ENCODE data around the gene GPR158. TPM values are rescaled to one million over a fixed set of nuclear protein-coding genes. Genes with fewer than 3 reads are reported as not detected.

GPR158 gene
- total and polyA plus RNA-seq, 2 donors from 2014 or later, result 0.09 to 0.22 TPM

- no peaks in the 10 kb centered on the region for H3K36me3 ChIP-seq (ENCODE audit: control insufficient read depth in 2 of 3, insufficient read depth in 3 of 3, low read length in 3 of 3)
- no peak for DNase-seq
- no peaks in the 10 kb centered on the region for H3K9me3 ChIP-seq (ENCODE audit: control insufficient read depth in 2 of 3, insufficient read depth in 1 of 3, low read length in 3 of 3)
- TF ChIP-seq CTCF (IDR thresholded peaks at IDR 0.05; ENCODE audit: borderline replicate concordance, extremely low read depth, insufficient read depth), result no peak
- intact Hi-C loops (cut with DNase I), result no loop called here
- no peak for FAIRE-seq
- no peaks in the 10 kb centered on the region for H3K27me3 ChIP-seq (ENCODE audit: control insufficient read depth, insufficient read depth, low read length)
- H3K9ac ChIP-seq (ENCODE audit: low read length in 3 of 3), result no peak overlapping the region
- H3K4me3 ChIP-seq (ENCODE audit: low read length in 3 of 3), result no peak overlapping the region
- H3K4me1 ChIP-seq (ENCODE audit: control insufficient read depth in 2 of 3, insufficient read depth in 2 of 3, low read depth in 1 of 3, low read length in 3 of 3), result no peaks in the 10 kb centered on the region
- H3K27ac ChIP-seq (ENCODE audit: low read depth in 2 of 2, low read length in 2 of 2), result no peak overlapping the region
Measured at GRCh38 chr10:25232204-25232603, 57.4 kb downstream of the GPR158 start.

- intact Hi-C loops (cut with DNase I), result no loop called here
- DNase-seq (no peak), FAIRE-seq (no peak)
- H3K36me3 ChIP-seq (ENCODE audit: control insufficient read depth in 2 of 3, insufficient read depth in 3 of 3, low read length in 3 of 3), result no peaks in the 10 kb centered on the region
- no peaks in the 10 kb centered on the region for H3K9me3 ChIP-seq (ENCODE audit: control insufficient read depth in 2 of 3, insufficient read depth in 1 of 3, low read length in 3 of 3)
- H3K4me3 ChIP-seq (ENCODE audit: low read length in 3 of 3), result no peak overlapping the region
- no peak overlapping the region for H3K27ac ChIP-seq (ENCODE audit: low read depth in 2 of 2, low read length in 2 of 2)
- no peaks in the 10 kb centered on the region for H3K27me3 ChIP-seq (ENCODE audit: control insufficient read depth, insufficient read depth, low read length)
- H3K9ac ChIP-seq (ENCODE audit: low read length in 3 of 3), result no peak overlapping the region
- H3K4me1 ChIP-seq (ENCODE audit: control insufficient read depth in 2 of 3, insufficient read depth in 2 of 3, low read depth in 1 of 3, low read length in 3 of 3), result no peaks in the 10 kb centered on the region
- TF ChIP-seq CTCF (IDR thresholded peaks at IDR 0.05; ENCODE audit: borderline replicate concordance, extremely low read depth, insufficient read depth), result no peak
Measured at GRCh38 chr10:25245165-25245564, 70.4 kb downstream of the GPR158 start.

- no peaks in the 10 kb centered on the region for H3K9me3 ChIP-seq (ENCODE audit: control insufficient read depth in 2 of 3, insufficient read depth in 1 of 3, low read length in 3 of 3)
- intact Hi-C loops (cut with DNase I), result no loop called here
- no peak for FAIRE-seq
- no peak for DNase-seq
- H3K4me3 ChIP-seq (ENCODE audit: low read length in 3 of 3), result no peak overlapping the region
- no peaks in the 10 kb centered on the region for H3K36me3 ChIP-seq (ENCODE audit: control insufficient read depth in 2 of 3, insufficient read depth in 3 of 3, low read length in 3 of 3)
- H3K27ac ChIP-seq (ENCODE audit: low read depth in 2 of 2, low read length in 2 of 2), result no peak overlapping the region
- no peak for TF ChIP-seq CTCF (IDR thresholded peaks at IDR 0.05; ENCODE audit: borderline replicate concordance, extremely low read depth, insufficient read depth)
- H3K27me3 ChIP-seq (ENCODE audit: control insufficient read depth, insufficient read depth, low read length), result no peaks in the 10 kb centered on the region
- no peaks in the 10 kb centered on the region for H3K4me1 ChIP-seq (ENCODE audit: control insufficient read depth in 2 of 3, insufficient read depth in 2 of 3, low read depth in 1 of 3, low read length in 3 of 3)
- H3K9ac ChIP-seq (ENCODE audit: low read length in 3 of 3), result no peak overlapping the region
Measured at GRCh38 chr10:25257646-25258045, 82.8 kb downstream of the GPR158 start.

- H3K27ac ChIP-seq (ENCODE audit: low read depth in 2 of 2, low read length in 2 of 2), result no peak overlapping the region
- H3K4me3 ChIP-seq (ENCODE audit: low read length in 3 of 3), result no peak overlapping the region
- no peak for FAIRE-seq
- TF ChIP-seq CTCF (IDR thresholded peaks at IDR 0.05; ENCODE audit: borderline replicate concordance, extremely low read depth, insufficient read depth), result no peak
- no peaks in the 10 kb centered on the region for H3K36me3 ChIP-seq (ENCODE audit: control insufficient read depth in 2 of 3, insufficient read depth in 3 of 3, low read length in 3 of 3)
- no peaks in the 10 kb centered on the region for H3K9me3 ChIP-seq (ENCODE audit: control insufficient read depth in 2 of 3, insufficient read depth in 1 of 3, low read length in 3 of 3)
- no peak overlapping the region for H3K9ac ChIP-seq (ENCODE audit: low read length in 3 of 3)
- H3K4me1 ChIP-seq (ENCODE audit: control insufficient read depth in 2 of 3, insufficient read depth in 2 of 3, low read depth in 1 of 3, low read length in 3 of 3), result no peaks in the 10 kb centered on the region
- peak in 2 of 5 donors; percentile 30 to 53 for DNase-seq
- intact Hi-C loops (cut with DNase I), result no loop called here
- H3K27me3 ChIP-seq (ENCODE audit: control insufficient read depth, insufficient read depth, low read length), result no peaks in the 10 kb centered on the region
Measured at GRCh38 chr10:25261110-25261509, 86.3 kb downstream of the GPR158 start.
